Suprapubic skin (tissue), 4 donors: ENCODE measurements around the gene XPO1. TPM values are rescaled to one million over a fixed set of nuclear protein-coding genes. Genes with fewer than 3 reads are reported as not detected.

Experiments
- DNase-seq, 2 donors: peaks; one replicate each; pipeline ENCODE4 v3.0.0-alpha.2; 2019; ENCODE audit warnings: low spot score in 2 of 2
- H3K27ac ChIP-seq: fragments of 200-600 bp; sonication (generic); one replicate; pipeline ENCODE4 v1.5.1; 2019
- H3K27me3 ChIP-seq: fragments of 200-600 bp; sonication (generic); one replicate; pipeline ENCODE4 v1.5.1; 2019
- H3K36me3 ChIP-seq: fragments of 200-600 bp; sonication (generic); one replicate; pipeline ENCODE4 v1.5.1; 2019
- H3K4me1 ChIP-seq: fragments of 200-600 bp; sonication (generic); one replicate; pipeline ENCODE4 v1.5.1; 2019
- H3K4me3 ChIP-seq: fragments of 200-600 bp; sonication (generic); one replicate; pipeline ENCODE4 v1.5.1; 2019; ENCODE audit warnings: mild to moderate bottlenecking
- H3K9me3 ChIP-seq: fragments of 200-600 bp; sonication (generic); one replicate; pipeline ENCODE4 v1.5.1; 2019
- CTCF ChIP-seq, 2 donors: fragments of 200-600 bp in 1 of 2; fragments of 450-650 bp in 1 of 2; sonication (generic) in 1 of 2; IDR thresholded peaks; one replicate each; pipeline ENCODE4 v1.5.1; 2016 to 2019; ENCODE audit warnings: antibody characterized with exemption in 2 of 2, mild to moderate bottlenecking in 1 of 2, moderate library complexity in 1 of 2
- EP300 ChIP-seq: sonication (generic); formaldehyde crosslinking; IDR thresholded peaks from one replicate; pipeline ENCODE4 v1.6.1; 2017; ENCODE audit warnings: antibody characterized with exemption
- POLR2A ChIP-seq, 2 donors: fragments of 450-650 bp; IDR thresholded peaks; one replicate each; pipeline ENCODE4 v1.6.1; 2017; ENCODE audit warnings: antibody characterized with exemption in 2 of 2, mild to moderate bottlenecking in 2 of 2, moderate library complexity in 2 of 2
- POLR2AphosphoS5 ChIP-seq, 3 donors: sonication (generic); formaldehyde crosslinking; IDR thresholded peaks; one replicate each; pipeline ENCODE4 v1.6.1; 2017; ENCODE audit warnings: antibody characterized with exemption in 3 of 3
- WGBS: methylation state at CpG from one replicate; pipeline ENCODE4 v1.1.5; 2018; 5-methylcytosine and 5-hydroxymethylcytosine counted together
- total RNA-seq, 4 donors: library from RNA; depleted of rRNA; stranded (reverse); fragments of >200 nt; gene quantifications; one replicate each; pipeline ENCODE4 v1.1.0, GENCODE V29; 2016

Gene XPO1
- total RNA-seq, 4 donors from 2014 or later, result 74.3 to 136 (median 82.7) TPM

GRCh38 chr2:61535449-61535848 lies 2.7 kb downstream of the XPO1 start:
- Histone ChIP-seq H3K27ac (peak overlapping the region; percentile 97), H3K27me3 (no peaks in the 10 kb centered on the region), H3K4me3 (peak overlapping the region; percentile 70), H3K9me3 (no peaks in the 10 kb centered on the region), H3K36me3 (no peaks in the 10 kb centered on the region), H3K4me1 (peaks cover 30% of the 10 kb centered on the region)
- WGBS, result 12% methylated on average over 5 of the region's 5 CpGs
- no peak for TF ChIP-seq POLR2AphosphoS5 (IDR thresholded peaks at IDR 0.05)
- no peak for TF ChIP-seq POLR2A (IDR thresholded peaks at IDR 0.05)
- no peak for TF ChIP-seq EP300
- TF ChIP-seq CTCF (IDR thresholded peaks at IDR 0.05), result no peak
- DNase-seq, result no peak

GRCh38 chr2:61534926-61535325 lies 3.2 kb downstream of the XPO1 start:
- no peaks in the 10 kb centered on the region for H3K36me3 ChIP-seq
- H3K4me3 ChIP-seq, result peak overlapping the region; percentile 70

GRCh38 chr2:61530749-61531148 lies 7.4 kb downstream of the XPO1 start:
- H3K4me3 ChIP-seq, result no peak overlapping the region
- no peaks in the 10 kb centered on the region for H3K9me3 ChIP-seq
- peaks cover 24% of the 10 kb centered on the region for H3K4me1 ChIP-seq
- H3K36me3 ChIP-seq, result peaks cover 6% of the 10 kb centered on the region
- H3K27ac ChIP-seq, result no peak overlapping the region
- no peaks in the 10 kb centered on the region for H3K27me3 ChIP-seq
- TF ChIP-seq CTCF (IDR thresholded peaks at IDR 0.05) (no peak), POLR2AphosphoS5 (IDR thresholded peaks at IDR 0.05) (no peak), EP300 (no peak), POLR2A (IDR thresholded peaks at IDR 0.05) (no peak)
- WGBS, result 68% methylated on average over 2 of the region's 2 CpGs
- no peak for DNase-seq

More at GRCh38 chr2:61534926-61535325, 3.2 kb downstream of the XPO1 start:
- TF ChIP-seq EP300, result no peak
- Histone ChIP-seq H3K4me1 (peaks cover 33% of the 10 kb centered on the region), H3K27ac (no peak overlapping the region), H3K27me3 (no peaks in the 10 kb centered on the region), H3K9me3 (no peaks in the 10 kb centered on the region)
- WGBS, result 12% methylated on average over 2 of the region's 2 CpGs
- no peak for DNase-seq

GRCh38 chr2:61529944-61530735 lies 8.0 kb downstream of the XPO1 start:
- no peak for TF ChIP-seq POLR2AphosphoS5 (IDR thresholded peaks at IDR 0.05)
- Histone ChIP-seq H3K9me3 (no peaks in the 10 kb centered on the region), H3K27ac (no peak overlapping the region), H3K27me3 (no peaks in the 10 kb centered on the region), H3K4me1 (peaks cover 22% of the 10 kb centered on the region), H3K4me3 (no peak overlapping the region), H3K36me3 (peaks cover 6% of the 10 kb centered on the region)
- WGBS, result 78% methylated on average over 3 of the region's 3 CpGs
- DNase-seq, result no peak

GRCh38 chr2:61520261-61520660 lies 17.9 kb downstream of the XPO1 start:
- Histone ChIP-seq H3K36me3 (peaks cover 62% of the 10 kb centered on the region), H3K27ac (no peak overlapping the region), H3K4me1 (no peaks in the 10 kb centered on the region), H3K27me3 (no peaks in the 10 kb centered on the region), H3K9me3 (no peaks in the 10 kb centered on the region), H3K4me3 (no peak overlapping the region)
- TF ChIP-seq POLR2AphosphoS5 (IDR thresholded peaks at IDR 0.05), result no peak
- no peak for TF ChIP-seq POLR2A (IDR thresholded peaks at IDR 0.05)
- no peak for TF ChIP-seq CTCF (IDR thresholded peaks at IDR 0.05)
- TF ChIP-seq EP300, result no peak
- 82% methylated on average over 3 of the region's 3 CpGs for WGBS
- no peak for DNase-seq

GRCh38 chr2:61512768-61513398 lies 25.3 kb downstream of the XPO1 start:
- no peaks in the 10 kb centered on the region for H3K9me3 ChIP-seq
- WGBS, result 91% methylated on average over 11 of the region's 12 CpGs
- peaks cover 67% of the 10 kb centered on the region for H3K36me3 ChIP-seq
- no peaks in the 10 kb centered on the region for H3K4me1 ChIP-seq
- no peak for TF ChIP-seq POLR2AphosphoS5 (IDR thresholded peaks at IDR 0.05)
- TF ChIP-seq POLR2A (IDR thresholded peaks at IDR 0.05), result no peak
- TF ChIP-seq EP300, result no peak
- TF ChIP-seq CTCF (IDR thresholded peaks at IDR 0.05), result no peak
- H3K4me3 ChIP-seq, result no peak overlapping the region
- H3K27ac ChIP-seq, result no peak overlapping the region
- H3K27me3 ChIP-seq, result no peaks in the 10 kb centered on the region
- no peak for DNase-seq
